PC-3 (cell line): ENCODE measurements around the gene LPCAT2.

Experiments
- EZH2 ChIP-seq: fragments of 300-600 bp; sonication (generic); IDR thresholded peaks from one replicate; pipeline ENCODE4 v1.6.1; 2017; ENCODE audit warnings: antibody characterized with exemption, mild to moderate bottlenecking, low read length; ENCODE audit not compliant: unreplicated experiment
- TF ChIP-seq, protein P1 (sequence below): fragments of 300-600 bp; sonication (generic); conservative IDR thresholded peaks from 2 replicates; pipeline ENCODE4 v1.5.1; 2017; ENCODE audit warnings: antibody characterized with exemption, low read depth, mild to moderate bottlenecking, low read length

DNA sequence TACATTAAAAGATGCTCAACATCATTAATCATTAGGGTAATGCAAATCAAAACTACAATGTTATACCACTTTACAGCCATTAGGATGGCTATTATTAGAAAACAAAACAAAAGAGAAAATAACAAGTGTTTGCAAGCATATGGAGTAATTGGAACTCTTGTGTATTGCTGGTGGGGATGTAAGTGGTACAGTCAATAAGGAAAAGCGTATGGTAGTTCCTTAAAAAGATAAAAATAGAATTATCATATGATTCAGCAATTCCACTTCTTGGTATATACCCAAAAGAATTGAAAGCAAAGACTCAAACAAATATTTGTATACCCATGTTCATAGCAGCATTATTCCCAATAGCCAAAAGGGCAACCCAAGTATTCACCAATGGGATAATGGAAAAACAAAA, 56.2 kb downstream of the LPCAT2 start:
- TF ChIP-seq, protein P1, sequence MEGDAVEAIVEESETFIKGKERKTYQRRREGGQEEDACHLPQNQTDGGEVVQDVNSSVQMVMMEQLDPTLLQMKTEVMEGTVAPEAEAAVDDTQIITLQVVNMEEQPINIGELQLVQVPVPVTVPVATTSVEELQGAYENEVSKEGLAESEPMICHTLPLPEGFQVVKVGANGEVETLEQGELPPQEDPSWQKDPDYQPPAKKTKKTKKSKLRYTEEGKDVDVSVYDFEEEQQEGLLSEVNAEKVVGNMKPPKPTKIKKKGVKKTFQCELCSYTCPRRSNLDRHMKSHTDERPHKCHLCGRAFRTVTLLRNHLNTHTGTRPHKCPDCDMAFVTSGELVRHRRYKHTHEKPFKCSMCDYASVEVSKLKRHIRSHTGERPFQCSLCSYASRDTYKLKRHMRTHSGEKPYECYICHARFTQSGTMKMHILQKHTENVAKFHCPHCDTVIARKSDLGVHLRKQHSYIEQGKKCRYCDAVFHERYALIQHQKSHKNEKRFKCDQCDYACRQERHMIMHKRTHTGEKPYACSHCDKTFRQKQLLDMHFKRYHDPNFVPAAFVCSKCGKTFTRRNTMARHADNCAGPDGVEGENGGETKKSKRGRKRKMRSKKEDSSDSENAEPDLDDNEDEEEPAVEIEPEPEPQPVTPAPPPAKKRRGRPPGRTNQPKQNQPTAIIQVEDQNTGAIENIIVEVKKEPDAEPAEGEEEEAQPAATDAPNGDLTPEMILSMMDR: no peak
- no peak for TF ChIP-seq EZH2
